HG03378 (cell line): ENCODE data around the gene RNU2-63P.
"Not testable (repeated sequence)": the region's sequence is repeated elsewhere in the genome, so short reads cannot be mapped to it uniquely, and the experiment has no call there.

Source experiments
- ATAC-seq: cut with Tn5 transposase; IDR thresholded peaks from one replicate; pipeline ENCODE4 v1.9.1; 2021; ENCODE audit warnings: mild to moderate bottlenecking, moderate library complexity; ENCODE audit not compliant: unreplicated experiment

Gene RNU2-63P

DNA sequence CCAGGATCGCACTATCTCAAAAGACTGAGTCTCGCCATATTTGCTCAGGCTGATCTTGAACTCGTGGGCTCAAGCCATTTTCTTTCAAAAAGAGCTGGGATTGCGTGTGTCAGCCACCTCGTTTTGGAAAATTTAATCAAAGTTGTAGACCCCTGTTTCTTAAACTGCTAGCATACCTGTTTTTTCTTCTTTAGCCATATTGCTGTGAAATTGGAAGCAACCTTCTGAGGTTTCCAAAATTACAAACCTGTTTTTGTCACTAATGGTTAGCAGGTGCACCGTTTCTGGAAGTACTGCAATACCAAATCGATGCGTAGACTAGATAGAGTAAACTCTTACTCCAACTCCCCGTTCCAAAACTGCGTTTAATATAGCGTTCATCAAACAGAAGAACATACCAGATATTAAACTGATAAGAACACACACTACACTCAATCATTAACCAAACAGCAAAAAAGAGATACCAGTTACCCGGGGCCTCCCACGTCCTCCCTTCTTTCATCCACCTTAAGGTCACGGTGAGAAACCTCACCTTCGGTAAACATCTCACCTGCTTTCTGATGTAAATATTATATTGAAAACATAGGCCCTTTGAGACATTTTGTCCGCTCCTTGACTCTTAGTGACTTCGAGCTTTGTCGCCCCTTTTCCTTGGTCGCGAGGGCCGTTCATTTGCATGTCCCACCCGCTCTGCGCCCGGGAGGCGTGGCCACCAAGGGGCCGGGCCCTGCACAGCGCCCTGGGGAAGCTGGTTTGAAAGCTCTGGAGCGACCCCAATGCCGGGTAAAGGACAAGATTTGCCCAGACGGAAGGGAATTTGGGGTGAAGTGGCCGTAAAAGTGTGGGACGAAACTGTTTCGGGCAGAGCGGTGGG lies at the start of gene RNU2-63P:
TSS of gene RNU2-63P (minus strand) at position 462 of the 874 bp plus-strand sequence.
- ATAC-seq: peak; percentile 89

- no peak for ATAC-seq
Measured at GRCh38 chr2:88061295-88061694, 44.9 kb upstream of the RNU2-63P start.

GRCh38 chr2:88060907-88061275 lies 44.5 kb upstream of the RNU2-63P start:
- ATAC-seq: no peak

DNA sequence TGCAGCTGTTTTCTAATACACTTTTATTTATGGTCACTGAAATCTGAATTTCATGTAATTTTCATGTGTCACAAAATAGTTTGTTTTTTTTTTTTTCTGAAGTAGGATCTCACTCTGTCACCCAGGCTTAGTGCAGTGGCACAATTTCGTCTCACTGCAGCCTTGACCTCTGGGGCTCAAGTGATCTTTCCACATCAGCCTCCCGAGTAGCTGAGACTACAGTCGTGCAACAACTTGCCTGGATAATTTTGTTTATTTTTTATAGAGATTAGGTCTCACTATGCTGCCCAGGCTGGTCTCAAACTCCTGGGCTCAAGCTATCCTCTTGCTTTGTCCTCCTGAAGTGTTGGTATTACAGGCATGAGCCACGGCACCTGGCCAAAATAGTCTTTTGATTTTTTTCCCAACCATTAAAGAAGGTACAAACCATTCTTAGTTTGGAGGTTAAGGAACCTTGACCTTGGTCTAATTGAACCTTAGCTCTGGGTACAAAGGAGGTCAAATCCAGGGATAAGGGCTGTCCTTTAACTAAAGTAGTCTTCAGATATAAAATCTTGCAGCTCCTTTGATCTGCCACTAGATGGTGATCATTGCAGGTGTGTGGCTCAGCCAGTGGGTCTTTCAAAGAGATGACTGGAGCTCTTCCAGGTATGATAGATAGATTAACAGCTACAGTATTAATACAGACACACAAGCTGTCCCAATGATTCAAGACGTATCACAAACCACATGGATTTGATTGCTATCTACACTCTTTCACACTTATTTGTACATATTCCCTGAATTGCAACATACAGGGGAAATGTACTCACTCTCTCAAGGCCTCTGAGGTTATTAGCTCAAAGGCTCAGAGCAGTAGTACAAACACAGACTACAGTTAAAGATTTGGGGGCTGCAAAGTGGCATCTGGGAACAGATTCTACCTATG lies 43.9 kb upstream of the RNU2-63P start:
- ATAC-seq: peak; percentile 54

- ATAC-seq: no peak
Measured at GRCh38 chr2:88058191-88058590, 41.8 kb upstream of the RNU2-63P start.

DNA sequence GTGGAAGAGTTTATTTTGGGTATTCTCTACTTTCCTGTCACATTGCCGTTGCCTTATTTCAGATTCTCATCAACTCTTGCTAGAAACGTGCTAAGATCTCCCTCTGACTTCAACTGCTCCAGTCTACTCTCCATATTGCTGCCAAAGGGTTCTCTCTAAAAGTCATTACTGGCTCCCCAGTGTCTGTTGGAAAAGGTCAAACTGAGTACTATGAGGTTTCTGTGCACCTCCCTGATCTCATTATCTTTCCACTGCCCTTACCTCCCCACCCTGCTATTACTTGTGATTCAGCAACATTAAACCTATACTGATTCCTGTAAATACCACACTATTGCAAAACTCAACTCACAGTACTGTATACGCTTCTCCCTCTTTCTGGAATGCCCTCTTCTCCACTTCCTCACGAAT lies 41.1 kb upstream of the RNU2-63P start:
- ATAC-seq: no peak

GRCh38 chr2:88055371-88056128 lies 39.2 kb upstream of the RNU2-63P start, which contains the start of gene KRCC1:
TSS of gene KRCC1 (minus strand) at chr2:88055783. CDS start at chr2:88028563, 27,220 bp downstream.
- peak; percentile 89 for ATAC-seq

DNA sequence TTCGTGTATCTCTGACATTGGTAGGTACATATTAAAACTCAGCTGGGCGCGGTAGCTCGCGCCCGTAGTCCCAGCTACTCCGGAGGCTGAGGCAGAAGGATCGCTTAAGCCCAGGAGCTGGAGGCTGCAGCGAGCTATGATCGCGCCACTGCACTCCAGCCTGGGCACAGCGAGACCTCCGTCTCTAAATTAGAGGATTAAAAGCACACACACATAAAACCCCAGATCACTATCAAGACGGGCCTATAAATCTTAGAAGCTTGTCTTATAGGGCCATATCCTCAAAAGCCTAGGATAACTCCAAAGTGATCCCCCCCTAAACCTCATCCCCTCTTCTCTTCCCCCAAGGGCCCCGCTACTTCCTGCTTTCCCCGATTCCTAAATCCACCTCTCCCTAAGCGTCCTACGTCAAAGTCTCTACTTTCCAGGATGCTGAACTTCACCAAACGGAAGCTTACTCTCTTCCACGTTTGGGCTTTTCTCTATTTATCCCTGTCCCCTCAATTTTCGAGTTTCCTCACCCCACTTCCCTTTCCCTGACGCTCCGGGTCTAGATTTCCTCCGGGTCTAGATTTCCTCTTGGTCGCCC lies 38.5 kb upstream of the RNU2-63P start:
- no peak for ATAC-seq

- no peak for ATAC-seq
Measured at GRCh38 chr2:88053934-88054781, 37.8 kb upstream of the RNU2-63P start.

GRCh38 chr2:88053296-88053695 lies 36.9 kb upstream of the RNU2-63P start:
- no peak for ATAC-seq

- no peak for ATAC-seq
Measured at GRCh38 chr2:88051792-88052191, 35.4 kb upstream of the RNU2-63P start.

DNA sequence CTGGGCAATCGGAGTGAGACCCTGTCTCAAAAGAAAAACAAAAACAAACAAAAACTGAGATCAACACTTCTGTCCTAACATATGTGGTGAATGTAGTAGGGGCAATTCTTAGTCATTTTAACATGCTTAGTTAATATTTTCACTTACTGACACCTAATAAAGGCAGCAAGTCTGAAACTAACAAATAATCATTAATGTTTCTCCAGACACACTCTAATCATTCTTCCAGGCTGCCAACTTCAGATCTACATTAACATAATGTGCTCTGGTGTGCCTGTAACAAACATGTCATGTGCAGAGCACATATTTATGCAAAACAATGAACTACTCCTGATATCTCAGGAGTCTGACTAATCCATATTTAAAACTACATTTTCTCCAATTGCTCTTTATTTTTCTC lies 33.3 kb upstream of the RNU2-63P start:
- ATAC-seq: no peak

DNA sequence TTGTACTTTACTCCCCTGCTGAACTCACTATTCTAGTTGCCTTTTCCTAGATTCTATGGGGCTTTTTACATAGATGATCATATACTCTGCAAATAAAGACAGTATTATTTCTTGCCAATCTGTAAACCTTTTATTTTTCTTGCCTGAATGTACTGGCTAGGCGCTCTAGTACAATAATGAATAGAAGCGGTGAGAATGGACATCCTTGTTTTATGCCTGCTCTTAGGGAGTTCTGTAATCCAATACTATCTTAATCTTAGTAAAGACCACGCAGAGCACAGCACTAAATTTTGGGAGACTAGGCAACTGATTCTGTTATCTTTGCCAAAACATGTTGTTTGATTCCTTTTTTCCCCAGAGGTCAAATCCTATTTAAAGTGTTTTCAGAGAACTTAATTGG lies 32.2 kb upstream of the RNU2-63P start:
- no peak for ATAC-seq

- ATAC-seq: not testable (repeated sequence)
Measured at GRCh38 chr2:88045561-88045960, 29.2 kb upstream of the RNU2-63P start.

DNA sequence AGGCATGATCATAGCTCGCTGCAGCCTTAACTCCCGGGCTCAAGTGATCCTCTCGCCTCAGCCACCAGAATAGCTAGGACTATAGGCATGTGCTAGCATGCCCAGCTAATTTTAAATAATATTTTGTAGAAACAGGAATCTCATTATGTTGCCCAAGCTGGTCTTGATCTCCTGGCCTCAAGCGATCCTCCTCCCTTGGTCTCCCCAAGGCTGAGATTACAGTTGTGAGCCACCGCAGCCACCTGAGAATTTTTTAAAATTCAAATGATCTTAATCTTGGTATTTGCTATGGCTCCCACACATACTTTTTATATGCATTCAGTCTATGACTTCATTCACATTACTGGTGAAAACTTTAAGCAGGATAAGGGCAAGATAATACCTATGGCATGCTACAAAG lies 26.1 kb upstream of the RNU2-63P start:
- no peak for ATAC-seq

DNA sequence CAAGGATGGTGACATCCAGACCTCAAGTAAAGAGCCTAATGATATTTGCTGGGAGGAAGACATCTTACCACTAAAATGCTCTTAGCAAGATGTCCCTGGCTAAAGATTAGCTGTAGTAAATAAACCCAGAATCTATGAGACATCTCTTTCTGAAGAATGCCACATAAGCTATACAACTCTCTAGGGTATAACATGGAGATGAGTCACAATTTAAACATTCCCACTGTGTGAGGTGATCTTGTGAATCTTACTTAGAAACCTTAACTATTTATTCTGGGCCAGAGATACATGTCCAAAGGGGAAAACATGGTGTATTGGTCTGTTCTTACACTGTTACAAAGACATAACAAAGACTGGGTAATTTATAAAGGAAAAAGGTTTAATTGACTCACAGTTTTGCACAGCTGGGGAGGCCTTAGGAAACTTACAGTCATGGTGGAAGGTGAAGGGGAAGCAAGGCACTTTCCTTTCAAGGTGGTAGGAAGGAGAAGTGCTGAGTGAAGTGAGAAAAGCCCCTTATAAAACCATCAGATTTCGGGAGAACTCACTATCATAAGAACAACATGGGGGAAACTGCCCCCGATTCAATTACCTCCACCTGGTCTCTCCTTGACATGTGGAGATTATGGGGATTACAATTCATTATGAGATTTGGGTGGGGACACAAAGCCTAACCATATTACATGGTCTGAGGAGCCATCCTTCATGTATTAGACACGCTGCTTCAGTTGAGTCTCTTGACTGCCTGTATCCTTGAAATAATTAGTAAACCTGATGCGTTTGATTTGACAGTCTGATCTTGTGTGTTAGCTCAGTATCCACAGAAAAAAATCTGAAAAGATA lies 22.1 kb upstream of the RNU2-63P start:
- no peak for ATAC-seq

GRCh38 chr2:88036606-88037005 lies 20.3 kb upstream of the RNU2-63P start:
- no peak for ATAC-seq

GRCh38 chr2:88036182-88036581 lies 19.8 kb upstream of the RNU2-63P start:
- no peak for ATAC-seq
